HepG2 (cell line): ENCODE measurements around the gene USP7. TPM values are rescaled to one million over a fixed set of nuclear protein-coding genes. Genes with fewer than 3 reads are reported as not detected.

Experiments
- ASH2L ChIP-seq: fragments of 300-600, 200-600 bp; sonication (generic); IDR thresholded peaks from 2 replicates; pipeline ENCODE4 v1.7.0; 2017; ENCODE audit warnings: low read depth, mild to moderate bottlenecking, moderate library complexity, mixed read lengths, low read length; ENCODE audit not compliant: insufficient read length
- MAZ ChIP-seq, 2 experiments: sonication (generic) in 1 of 2; formaldehyde crosslinking in 1 of 2; IDR thresholded peaks; 2 replicates each; pipeline versions ENCODE4 v1.5.0 to v1.6.1; 2012 to 2020; ENCODE audit warnings: low read depth in 2 of 2, mild to moderate bottlenecking in 2 of 2, borderline replicate concordance in 1 of 2, improper control_type of control experiment in 1 of 2, low read length in 1 of 2, missing genetic modification reagents in 1 of 2, moderate library complexity in 1 of 2
- MED1 ChIP-seq: sonication (generic); formaldehyde crosslinking; IDR thresholded peaks from 2 replicates; pipeline ENCODE4 v1.4.0; 2020; ENCODE audit warnings: missing genetic modification reagents
- MTA1 ChIP-seq: sonication (generic); formaldehyde crosslinking; IDR thresholded peaks from 2 replicates; pipeline ENCODE4 v1.4.0; 2020; ENCODE audit warnings: missing genetic modification reagents, mild to moderate bottlenecking, borderline replicate concordance
- MYPOP ChIP-seq: sonication (generic); formaldehyde crosslinking; IDR thresholded peaks from 2 replicates; pipeline ENCODE4 v1.8.1; 2023; ENCODE audit warnings: mild to moderate bottlenecking, moderate library complexity, missing genetic modification reagents
- NPAS2 ChIP-seq: sonication (generic); formaldehyde crosslinking; IDR thresholded peaks from 2 replicates; pipeline ENCODE4 v1.8.0; 2022; ENCODE audit warnings: mild to moderate bottlenecking, missing genetic modification reagents, borderline replicate concordance
- PAF1 ChIP-seq: IDR thresholded peaks from 2 replicates; pipeline ENCODE4 v1.6.1; 2016; ENCODE audit warnings: missing genetic modification reagents, missing compliant biosample characterization
- POLR2A ChIP-seq, 2 experiments: IDR thresholded peaks; 2 replicates each; pipeline ENCODE4 v1.6.1; 2011; ENCODE audit warnings: low read depth in 2 of 2, low read length in 2 of 2, mild to moderate bottlenecking in 1 of 2, moderate library complexity in 1 of 2; ENCODE audit not compliant: insufficient read depth in 1 of 2
- POLR2G ChIP-seq: fragments of 200-400 bp; formaldehyde crosslinking; IDR thresholded peaks from 2 replicates; pipeline ENCODE4 v1.6.1; 2018; ENCODE audit warnings: mild to moderate bottlenecking, low read depth, low read length, moderate library complexity
- SOX6 ChIP-seq, 2 experiments: fragments of 450-650 bp in 1 of 2; sonication (generic) in 1 of 2; formaldehyde crosslinking in 1 of 2; IDR thresholded peaks; 2 replicates each; pipeline versions ENCODE4 v1.4.0 to v1.6.1; 2017 to 2020; ENCODE audit warnings: antibody characterized with exemption in 1 of 2, mild to moderate bottlenecking in 1 of 2, missing genetic modification reagents in 1 of 2
- SPEN ChIP-seq: sonication (generic); formaldehyde crosslinking; IDR thresholded peaks from 2 replicates; pipeline ENCODE4 v1.5.1; 2020; ENCODE audit warnings: low read depth, mild to moderate bottlenecking, missing genetic modification reagents
- TBX3 ChIP-seq: fragments of 450-650 bp; IDR thresholded peaks from 2 replicates; pipeline ENCODE4 v1.6.1; 2017; ENCODE audit warnings: antibody characterized with exemption, mild to moderate bottlenecking, inconsistent platforms, borderline replicate concordance
- ZBTB20 ChIP-seq: sonication (generic); formaldehyde crosslinking; IDR thresholded peaks from 2 replicates; pipeline ENCODE4 v1.8.1; 2023; ENCODE audit warnings: missing genetic modification reagents, low read depth, mild to moderate bottlenecking, borderline replicate concordance
- ZBTB44 ChIP-seq: sonication (generic); formaldehyde crosslinking; IDR thresholded peaks from 2 replicates; pipeline ENCODE4 v1.4.0; 2020; ENCODE audit warnings: missing genetic modification reagents
- ZNF143 ChIP-seq: sonication (generic); formaldehyde crosslinking; IDR thresholded peaks from 2 replicates; pipeline ENCODE4 v1.4.0; 2020; ENCODE audit warnings: missing genetic modification reagents
- ZNF224 ChIP-seq: sonication (generic); formaldehyde crosslinking; IDR thresholded peaks from 2 replicates; pipeline ENCODE4 v1.5.0; 2020; ENCODE audit warnings: mild to moderate bottlenecking, missing genetic modification reagents
- ZNF383 ChIP-seq: sonication (generic); formaldehyde crosslinking; IDR thresholded peaks from 2 replicates; pipeline ENCODE4 v1.4.0; 2020; ENCODE audit warnings: missing genetic modification reagents, mild to moderate bottlenecking, borderline replicate concordance
- ZNF441 ChIP-seq: sonication (generic); formaldehyde crosslinking; IDR thresholded peaks from 2 replicates; pipeline ENCODE4 v1.7.0; 2021; ENCODE audit warnings: missing genetic modification reagents, borderline replicate concordance
- ZNF549 ChIP-seq: sonication (generic); formaldehyde crosslinking; IDR thresholded peaks from 2 replicates; pipeline ENCODE4 v1.5.0; 2020; ENCODE audit warnings: missing genetic modification reagents
- ZNF747 ChIP-seq: sonication (generic); formaldehyde crosslinking; IDR thresholded peaks from 2 replicates; pipeline ENCODE4 v1.8.1; 2023; ENCODE audit warnings: missing genetic modification reagents, mild to moderate bottlenecking, borderline replicate concordance
- ZNF776 ChIP-seq: sonication (generic); formaldehyde crosslinking; IDR thresholded peaks from 2 replicates; pipeline ENCODE4 v1.4.0; 2020; ENCODE audit warnings: mild to moderate bottlenecking, missing genetic modification reagents
- ZNF792 ChIP-seq: IDR thresholded peaks from 2 replicates; pipeline ENCODE4 v1.6.1; 2016
- ZSCAN21 ChIP-seq: sonication (generic); formaldehyde crosslinking; IDR thresholded peaks from 2 replicates; pipeline ENCODE4 v1.8.0; 2022; ENCODE audit warnings: mild to moderate bottlenecking, missing genetic modification reagents, moderate library complexity, borderline replicate concordance
- polyA plus RNA-seq, 8 experiments: library from polyadenylated mRNA; depleted of rRNA in 3 of 8; stranded (reverse) in 7 of 8; unstranded in 1 of 8; fragments of >200 nt; fragmentation: Illumina TruSeq in 4 of 8; extraction: Trizol in 4 of 8; gene quantifications; 2 replicates each; pipeline versions ENCODE4 v1.2.1 to v1.2.3, GENCODE V29; 2011 to 2016; ENCODE audit warnings: low read depth in 4 of 8, missing spikeins in 1 of 8, mixed read lengths in 1 of 8; ENCODE audit not compliant: insufficient read depth in 1 of 8
- total RNA-seq, 5 experiments: library from RNA; depleted of rRNA; stranded (reverse); fragments of >200 nt; fragmentation: Illumina TruSeq; extraction: Trizol; gene quantifications; 2 replicates each; pipeline ENCODE4 v1.2.3, GENCODE V29; 2016; ENCODE audit warnings: low read depth in 1 of 5
- TF ChIP-seq, protein P1 (sequence below): sonication (generic); formaldehyde crosslinking; IDR thresholded peaks from 2 replicates; pipeline ENCODE4 v1.5.0; 2020; ENCODE audit warnings: mild to moderate bottlenecking, missing genetic modification reagents, moderate library complexity

Gene USP7
- total and polyA plus RNA-seq, 2 of the 13 experiments (the other 11 are each of a cell fraction or from before 2014, with no cell fraction given), result 52.5 to 173 TPM

GRCh38 chr16:8885674-8886592, 77.8 kb downstream of the USP7 start (continued):
- TF ChIP-seq SOX6 (IDR thresholded peaks at IDR 0.05) (no peak), SOX6 (CRISPR knock-in tag; IDR thresholded peaks at IDR 0.05) (peak; percentile 34; the same call in 1 of the 2 replicates), POLR2A (IDR thresholded peaks at IDR 0.05; ENCODE audit: insufficient read depth in 1 of 2, low read depth in 2 of 2, low read length in 2 of 2) (peak in 1 of 2 experiments; percentile 33; a peak in 1 of 4 replicates), NPAS2 (CRISPR knock-in tag) (no peak), ZNF792 (0 out of 2 replicates have a peak, but pooled peaks have one; percentile 25), SPEN (CRISPR knock-in tag) (0 out of 2 replicates have a peak, but pooled peaks have one; percentile 6), MYPOP (CRISPR knock-in tag) (peak; percentile 6; the same call in 1 of the 2 replicates), MED1 (peak; percentile 24; the same call in 1 of the 2 replicates), ZNF549 (no peak), ZNF441 (CRISPR knock-in tag) (0 out of 2 replicates have a peak, but pooled peaks have one; percentile 47), ASH2L (no peak), PAF1 (CRISPR knock-in tag) (peak; percentile 32; the same call in 1 of the 2 replicates), MAZ (IDR thresholded peaks at IDR 0.05; ENCODE audit: borderline replicate concordance, low read depth, low read length) (no peak), MAZ (CRISPR knock-in tag; IDR thresholded peaks at IDR 0.05; ENCODE audit: low read depth) (peak; percentile 5; the same call in 1 of the 2 replicates), ZBTB44 (CRISPR knock-in tag) (0 out of 2 replicates have a peak, but pooled peaks have one; percentile 16), ZNF143 (CRISPR knock-in tag) (peak; percentile 21; the same call in 1 of the 2 replicates), TBX3 (0 out of 2 replicates have a peak, but pooled peaks have one; percentile 7), ZNF776 (CRISPR knock-in tag) (no peak), MTA1 (peak; percentile 61; the same call in 1 of the 2 replicates), ZNF224 (CRISPR knock-in tag) (peak; percentile 59; the same call in 1 of the 2 replicates), ZNF383 (CRISPR knock-in tag) (0 out of 2 replicates have a peak, but pooled peaks have one; percentile 7), POLR2G (peak; percentile 68), ZSCAN21 (CRISPR knock-in tag) (peak; percentile 55; the same call in 1 of the 2 replicates), ZBTB20 (CRISPR knock-in tag) (peak; percentile 68; the same call in 1 of the 2 replicates), ZNF747 (CRISPR knock-in tag) (no peak)
- TF ChIP-seq, protein P1, sequence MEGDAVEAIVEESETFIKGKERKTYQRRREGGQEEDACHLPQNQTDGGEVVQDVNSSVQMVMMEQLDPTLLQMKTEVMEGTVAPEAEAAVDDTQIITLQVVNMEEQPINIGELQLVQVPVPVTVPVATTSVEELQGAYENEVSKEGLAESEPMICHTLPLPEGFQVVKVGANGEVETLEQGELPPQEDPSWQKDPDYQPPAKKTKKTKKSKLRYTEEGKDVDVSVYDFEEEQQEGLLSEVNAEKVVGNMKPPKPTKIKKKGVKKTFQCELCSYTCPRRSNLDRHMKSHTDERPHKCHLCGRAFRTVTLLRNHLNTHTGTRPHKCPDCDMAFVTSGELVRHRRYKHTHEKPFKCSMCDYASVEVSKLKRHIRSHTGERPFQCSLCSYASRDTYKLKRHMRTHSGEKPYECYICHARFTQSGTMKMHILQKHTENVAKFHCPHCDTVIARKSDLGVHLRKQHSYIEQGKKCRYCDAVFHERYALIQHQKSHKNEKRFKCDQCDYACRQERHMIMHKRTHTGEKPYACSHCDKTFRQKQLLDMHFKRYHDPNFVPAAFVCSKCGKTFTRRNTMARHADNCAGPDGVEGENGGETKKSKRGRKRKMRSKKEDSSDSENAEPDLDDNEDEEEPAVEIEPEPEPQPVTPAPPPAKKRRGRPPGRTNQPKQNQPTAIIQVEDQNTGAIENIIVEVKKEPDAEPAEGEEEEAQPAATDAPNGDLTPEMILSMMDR, result peak; percentile 58
